ENCODE data around the gene ABT1.

GRCh38 chr6:26607434-26608230, 10.9 kb downstream of the ABT1 start:
- TF ChIP-seq CTCF (conservative IDR thresholded peaks at IDR 0.05) (peak; percentile 83), EZH2 (IDR thresholded peaks at IDR 0.05; ENCODE audit: low read depth) (no peak)
